ENCODE data around the gene TPH2.

The TPH2 gene

GRCh38 chr12:71938728-71939385 is at the start of gene TPH2:
Gene TPH2 (plus strand): TSS chr12:71938845. CDS start chr12:71938987, 142 bp downstream.
- peak; percentile 21 for DNase-seq (ENCODE audit: low read depth)

- no peak for DNase-seq (ENCODE audit: low read depth)
Observed at GRCh38 chr12:71890475-71890874, 48.2 kb upstream of the TPH2 start.

DNA sequence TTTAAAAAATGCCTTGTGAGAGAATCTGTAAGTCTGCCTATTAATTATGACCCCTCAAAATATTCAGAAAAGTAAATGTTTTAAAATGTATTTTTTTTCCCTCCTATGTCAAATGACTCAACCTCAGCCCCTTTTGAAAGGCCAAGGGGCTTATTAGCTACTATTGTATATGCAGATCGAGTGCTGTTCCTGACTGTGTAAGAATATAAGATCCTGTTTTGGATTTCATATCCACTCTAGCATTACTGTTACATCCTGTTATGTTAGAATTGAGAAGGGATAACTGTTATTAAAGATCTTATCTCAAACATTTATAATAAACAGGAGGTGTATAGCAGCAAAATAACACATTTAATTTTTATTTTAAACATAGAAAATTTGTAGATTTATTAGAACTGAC is 46.6 kb upstream of the TPH2 start:
- DNase-seq (ENCODE audit: low read depth), result no peak

DNA sequence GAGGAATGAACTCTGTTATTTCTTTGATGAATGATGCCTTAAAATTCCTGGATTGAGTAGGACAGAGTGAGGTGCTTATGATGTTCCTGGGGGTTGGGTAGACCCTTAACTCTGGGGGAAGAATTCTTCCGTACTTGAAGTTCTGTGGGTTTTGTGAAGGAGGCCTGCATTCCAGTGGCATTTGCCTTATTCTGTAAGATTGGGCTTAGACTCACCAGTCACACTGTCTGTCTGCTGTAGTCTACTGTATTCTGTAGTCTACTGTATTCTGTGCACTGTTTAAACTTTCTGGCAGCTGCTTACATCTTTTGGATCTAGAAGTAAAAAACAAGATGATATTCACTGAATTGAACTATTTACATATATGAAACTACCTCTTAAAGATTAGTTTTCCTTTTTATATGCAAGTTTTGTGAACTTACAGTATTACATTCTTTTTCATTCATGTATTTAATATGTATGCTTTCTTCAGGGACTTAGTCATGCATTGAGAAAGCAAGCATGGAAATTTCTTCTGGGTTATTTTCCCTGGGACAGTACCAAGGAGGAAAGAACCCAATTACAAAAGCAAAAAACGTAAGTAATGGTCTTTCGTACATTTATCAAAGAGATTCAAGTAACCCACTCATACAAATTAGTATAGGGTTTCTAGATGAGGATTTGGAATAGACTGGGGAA is 42.3 kb upstream of the TPH2 start:
- no peak for DNase-seq (ENCODE audit: low read depth)

DNA sequence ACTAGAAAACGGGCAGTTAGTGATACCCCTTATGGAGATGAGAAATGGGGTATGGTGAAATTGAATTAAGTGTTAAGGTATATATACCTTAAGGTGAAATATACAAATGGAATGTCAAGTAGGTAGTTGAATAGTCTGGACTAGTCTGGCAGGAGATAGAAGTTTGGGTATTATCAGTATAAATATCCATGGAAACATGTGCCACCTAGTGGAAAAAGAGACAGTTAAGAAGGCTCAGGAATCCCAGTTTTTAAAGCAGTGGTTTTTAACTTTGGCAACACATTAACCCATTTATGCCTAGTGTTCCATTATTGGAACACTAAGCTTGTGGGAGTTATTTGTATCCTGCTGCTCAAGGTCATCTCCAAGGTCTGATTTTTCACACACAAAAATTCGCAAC is 38.6 kb upstream of the TPH2 start:
- DNase-seq (ENCODE audit: low read depth), result no peak

GRCh38 chr12:71904629-71905028 is 34.0 kb upstream of the TPH2 start:
- no peak for DNase-seq (ENCODE audit: low read depth)

DNA sequence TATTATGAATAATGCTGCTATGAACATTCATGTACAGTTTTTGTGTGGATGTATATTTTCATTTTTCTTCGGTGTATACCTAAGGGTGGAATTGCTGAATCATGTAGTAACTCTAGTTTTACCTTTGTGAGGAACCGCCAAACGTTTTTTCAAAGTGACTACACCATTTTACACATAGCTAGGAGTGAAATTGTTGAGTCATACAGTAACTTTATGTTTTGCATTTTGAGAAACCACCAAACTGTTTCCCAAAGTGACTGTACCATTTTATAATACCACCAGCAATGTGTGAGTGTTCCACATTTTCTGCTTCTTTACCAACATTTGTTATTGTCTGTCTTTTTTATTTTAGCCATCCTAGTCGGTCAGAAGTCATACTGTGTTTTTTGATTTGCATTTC is 3.1 kb upstream of the TPH2 start:
- no peak for DNase-seq (ENCODE audit: low read depth)

DNA sequence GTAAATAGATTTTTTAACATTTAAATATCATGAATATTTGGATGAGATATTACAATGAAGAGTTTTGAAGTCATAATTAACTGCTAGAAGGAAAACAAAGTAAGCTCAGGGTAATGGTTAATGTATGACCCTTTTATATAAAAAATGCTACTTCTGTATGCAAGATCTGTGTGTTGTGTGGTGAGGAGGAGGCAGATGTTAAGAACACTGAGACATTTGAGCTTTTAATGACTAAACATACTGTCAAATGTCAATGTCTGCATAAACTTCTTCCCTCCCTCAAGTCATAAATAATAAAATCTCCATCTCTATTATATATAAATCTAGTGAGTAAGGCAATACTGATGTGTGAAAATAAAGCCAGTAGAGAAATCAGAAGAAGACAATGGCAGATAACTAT is 1.4 kb downstream of the TPH2 start:
- DNase-seq (ENCODE audit: low read depth), result no peak

DNA sequence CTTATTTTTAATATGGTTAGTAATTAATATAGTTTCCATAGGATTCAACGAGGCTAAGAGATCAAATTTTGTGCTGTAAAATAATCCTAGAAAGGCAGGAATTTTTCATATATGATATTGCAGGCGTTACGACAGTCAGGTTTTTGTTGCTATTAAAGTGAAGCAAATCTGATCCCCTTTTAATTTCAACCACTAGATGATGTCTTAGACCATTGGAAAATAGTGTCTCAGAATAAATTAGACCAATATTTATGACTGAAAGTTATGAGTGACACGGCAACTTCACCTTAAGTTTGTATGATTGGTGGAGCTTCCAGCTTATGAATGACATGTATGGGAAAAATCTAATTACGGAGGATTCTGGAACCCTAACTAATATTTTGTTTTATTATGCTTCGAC is 2.5 kb downstream of the TPH2 start:
- DNase-seq (ENCODE audit: low read depth), result no peak

- no peak for DNase-seq (ENCODE audit: low read depth)
Observed at GRCh38 chr12:71942259-71942658, 3.6 kb downstream of the TPH2 start.

DNA sequence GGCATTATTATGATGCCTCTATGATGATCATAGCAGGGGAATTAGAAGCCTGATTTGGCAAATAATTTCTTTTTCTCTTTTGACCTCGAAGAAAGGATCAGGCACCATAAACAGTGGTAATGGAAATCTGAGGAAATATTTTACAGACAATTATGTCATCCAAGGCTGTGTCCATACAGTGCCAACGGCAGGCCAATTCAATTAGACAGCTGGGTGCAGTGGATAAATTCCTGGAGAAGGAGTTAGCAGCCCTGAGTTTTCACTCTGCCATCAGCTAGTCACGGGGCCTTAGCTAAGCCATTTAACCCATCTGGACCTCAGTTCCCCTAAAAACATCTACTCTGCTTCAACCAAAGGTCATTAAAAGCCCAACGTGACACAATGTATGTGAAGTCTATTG is 4.1 kb downstream of the TPH2 start:
- no peak for DNase-seq (ENCODE audit: low read depth)

DNA sequence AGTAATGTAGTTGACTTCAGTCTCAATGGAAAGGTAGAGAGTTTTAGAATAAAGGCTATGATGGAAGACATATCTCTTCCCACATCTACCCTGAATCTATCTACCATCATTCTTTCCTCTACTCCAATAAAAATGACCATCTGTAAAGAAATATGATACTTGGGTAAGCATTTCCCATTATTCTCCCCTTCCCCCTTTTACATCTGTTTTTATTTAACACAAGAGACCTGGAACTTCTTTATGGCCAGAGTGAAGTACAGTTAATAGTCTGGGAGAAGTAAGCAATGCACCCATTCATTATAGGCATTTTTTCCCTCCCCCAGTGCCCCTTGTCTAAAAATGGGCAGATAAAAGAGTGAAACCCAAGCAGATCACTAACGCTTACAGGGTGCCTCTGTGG is 6.5 kb downstream of the TPH2 start:
- DNase-seq (ENCODE audit: low read depth), result no peak

- DNase-seq (ENCODE audit: low read depth), result no peak
Observed at GRCh38 chr12:71945883-71946282, 7.2 kb downstream of the TPH2 start.

- DNase-seq (ENCODE audit: low read depth), result peak; percentile 47
Observed at GRCh38 chr12:71947645-71948105, 9.0 kb downstream of the TPH2 start.

DNA sequence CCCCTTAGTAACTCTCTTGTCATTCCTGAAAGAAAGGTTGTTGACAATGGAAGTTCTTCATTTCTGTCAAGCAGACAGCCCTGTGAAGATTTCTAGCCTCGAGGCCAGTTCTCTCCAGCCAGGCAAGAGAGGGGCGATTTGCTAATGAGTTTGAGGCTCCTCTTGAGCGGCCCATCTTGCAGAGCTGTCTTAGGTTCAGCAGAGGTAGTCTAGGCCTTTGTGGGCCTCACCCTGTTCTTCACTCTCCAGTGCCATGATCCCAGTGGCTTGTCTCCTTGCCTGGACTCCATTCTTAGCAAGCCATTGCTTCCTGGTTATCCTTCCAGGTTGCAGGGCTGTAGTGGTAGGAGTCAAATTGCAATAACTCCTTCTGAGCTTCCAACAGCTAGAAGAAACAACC is 9.7 kb downstream of the TPH2 start:
- no peak for DNase-seq (ENCODE audit: low read depth)

DNA sequence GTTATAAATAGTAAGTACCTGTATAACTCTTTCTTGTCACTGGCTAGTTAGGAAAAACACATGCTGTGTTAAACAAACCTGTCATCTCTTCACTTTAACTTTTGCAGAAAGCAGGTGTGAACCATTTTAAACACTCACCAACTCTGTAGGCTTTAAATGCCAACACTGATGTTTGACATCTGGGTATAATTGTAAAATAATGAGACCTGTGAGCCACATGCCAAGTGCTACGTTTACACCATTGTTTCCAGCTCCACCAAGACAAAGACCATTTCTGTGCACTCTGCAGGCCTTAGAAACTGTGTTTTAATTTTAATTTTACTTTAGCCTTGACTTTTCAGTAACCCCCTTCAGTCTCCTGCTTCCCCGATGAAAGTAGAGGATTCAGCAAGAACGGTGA is 11.0 kb downstream of the TPH2 start:
- DNase-seq (ENCODE audit: low read depth), result no peak

- no peak for DNase-seq (ENCODE audit: low read depth)
Observed at GRCh38 chr12:71950404-71950803, 11.8 kb downstream of the TPH2 start.

DNA sequence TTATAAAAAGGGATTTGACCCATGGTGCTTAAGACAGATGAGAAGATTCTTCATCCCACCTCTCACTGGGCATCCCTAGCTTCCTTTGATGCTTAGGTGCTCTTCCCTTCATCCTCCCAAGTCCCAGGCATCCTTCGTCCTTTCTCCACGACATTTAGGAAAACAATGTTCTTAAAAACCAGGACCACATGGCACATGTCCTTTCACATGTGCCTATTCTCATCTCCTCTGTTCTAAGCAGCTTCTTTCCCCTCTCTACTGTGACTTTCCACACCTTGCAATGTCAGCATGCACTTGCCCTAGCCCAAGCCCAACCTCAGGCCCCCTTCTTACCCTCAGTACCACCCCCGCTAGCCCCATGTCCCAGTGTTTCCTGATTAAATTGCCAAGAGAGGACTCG is 12.2 kb downstream of the TPH2 start:
- no peak for DNase-seq (ENCODE audit: low read depth)

- no peak for DNase-seq (ENCODE audit: low read depth)
Observed at GRCh38 chr12:71954083-71954778, 15.6 kb downstream of the TPH2 start.

- DNase-seq (ENCODE audit: low read depth), result no peak
Observed at GRCh38 chr12:71954861-71955260, 16.2 kb downstream of the TPH2 start.

DNA sequence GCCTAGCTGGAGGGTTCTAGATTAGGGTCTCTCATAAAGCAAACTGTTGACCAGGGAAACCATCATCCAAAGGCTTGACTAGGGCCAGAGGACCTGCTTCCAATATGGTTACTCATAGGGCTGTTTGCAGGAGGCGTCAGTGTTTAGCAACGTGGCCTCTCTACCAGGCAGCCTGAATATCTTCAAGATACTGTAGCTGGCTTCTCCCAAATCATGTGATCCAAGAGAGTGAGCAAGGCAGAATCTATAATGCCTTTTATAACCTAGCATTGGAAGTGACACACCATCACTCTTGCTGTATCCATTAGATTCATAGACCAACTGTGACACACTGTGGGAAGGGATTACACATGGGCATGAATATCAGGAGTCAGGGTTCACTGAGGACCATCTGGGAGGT is 17.3 kb downstream of the TPH2 start:
- peak; percentile 13 for DNase-seq (ENCODE audit: low read depth)

GRCh38 chr12:71958056-71958455 is 19.4 kb downstream of the TPH2 start:
- DNase-seq (ENCODE audit: low read depth), result no peak

DNA sequence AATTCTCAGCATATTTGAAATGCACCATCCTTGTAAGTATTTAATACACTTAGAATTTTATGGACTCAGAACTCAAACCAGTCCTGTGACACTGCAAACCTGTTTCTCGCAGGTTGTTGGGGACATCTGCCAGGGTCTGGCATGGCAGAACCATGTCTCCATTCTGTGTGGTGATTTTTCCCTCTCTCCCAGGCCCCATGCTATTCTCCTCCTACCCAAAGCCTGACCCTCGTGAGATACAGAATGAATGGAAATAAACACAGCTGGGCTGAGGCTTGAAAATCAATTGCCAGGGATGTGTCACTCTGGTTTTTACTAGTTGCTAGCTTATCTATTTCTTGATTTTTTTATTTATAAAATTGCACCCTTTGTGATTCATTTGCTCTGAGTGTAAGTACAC is 19.8 kb downstream of the TPH2 start:
- no peak for DNase-seq (ENCODE audit: low read depth)

All from fibroblast of gingiva (primary cell).